AG04450 (cell line): ENCODE data around the gene KHNYN. TPM values are rescaled to one million over a fixed set of nuclear protein-coding genes. Genes with fewer than 3 reads are reported as not detected.

Experiments
- CTCF ChIA-PET: fragments of 300-600, 350-600 bp; formaldehyde crosslinking; extraction: SDS; loops from one replicate; lab custom pipeline; 2022; ENCODE audit warnings: antibody characterized with exemption, inconsistent platforms; lab: Charles Lee
- POLR2A ChIA-PET: fragments of 350-600 bp; formaldehyde crosslinking; extraction: SDS; loops from one replicate; lab custom pipeline; 2021; ENCODE audit warnings: antibody characterized with exemption, inconsistent platforms; lab: Yijun Ruan, JAX
- DNase-seq: peaks from one replicate; pipeline ENCODE4 v3.0.0-alpha.2; 2011; ENCODE audit warnings: low read depth, low spot score
- H3K27ac ChIP-seq: one replicate; pipeline ENCODE4 v1.5.1; 2012; ENCODE audit warnings: low read depth, low read length, control low read depth
- H3K27me3 ChIP-seq: one replicate; pipeline ENCODE4 v1.6.0; 2012; ENCODE audit warnings: low read length; ENCODE audit not compliant: control insufficient read depth, insufficient read depth
- H3K4me3 ChIP-seq: 2 replicates; pipeline ENCODE4 v1.5.1; 2011; ENCODE audit warnings: mild to moderate bottlenecking, low read depth, low read length, control low read depth
- H3K9me3 ChIP-seq: 2 replicates; pipeline ENCODE4 v1.5.1; 2012; ENCODE audit warnings: low read length; ENCODE audit not compliant: control insufficient read depth, insufficient read depth
- polyA plus RNA-seq: library from polyadenylated mRNA; depleted of rRNA; stranded (reverse); fragments of >200 nt; gene quantifications from 2 replicates; pipeline ENCODE4 v1.2.3, GENCODE V29; 2011
- TF ChIP-seq, protein P1 (sequence below): IDR thresholded peaks from 2 replicates; pipeline ENCODE4 v1.5.1; 2011; ENCODE audit warnings: low read depth, low read length, control low read depth, inconsistent platforms

The KHNYN gene
- polyA plus RNA-seq, 1 experiment = 16.8 TPM

- no peak overlapping the region for H3K4me3 ChIP-seq
- TF ChIP-seq, protein P1, sequence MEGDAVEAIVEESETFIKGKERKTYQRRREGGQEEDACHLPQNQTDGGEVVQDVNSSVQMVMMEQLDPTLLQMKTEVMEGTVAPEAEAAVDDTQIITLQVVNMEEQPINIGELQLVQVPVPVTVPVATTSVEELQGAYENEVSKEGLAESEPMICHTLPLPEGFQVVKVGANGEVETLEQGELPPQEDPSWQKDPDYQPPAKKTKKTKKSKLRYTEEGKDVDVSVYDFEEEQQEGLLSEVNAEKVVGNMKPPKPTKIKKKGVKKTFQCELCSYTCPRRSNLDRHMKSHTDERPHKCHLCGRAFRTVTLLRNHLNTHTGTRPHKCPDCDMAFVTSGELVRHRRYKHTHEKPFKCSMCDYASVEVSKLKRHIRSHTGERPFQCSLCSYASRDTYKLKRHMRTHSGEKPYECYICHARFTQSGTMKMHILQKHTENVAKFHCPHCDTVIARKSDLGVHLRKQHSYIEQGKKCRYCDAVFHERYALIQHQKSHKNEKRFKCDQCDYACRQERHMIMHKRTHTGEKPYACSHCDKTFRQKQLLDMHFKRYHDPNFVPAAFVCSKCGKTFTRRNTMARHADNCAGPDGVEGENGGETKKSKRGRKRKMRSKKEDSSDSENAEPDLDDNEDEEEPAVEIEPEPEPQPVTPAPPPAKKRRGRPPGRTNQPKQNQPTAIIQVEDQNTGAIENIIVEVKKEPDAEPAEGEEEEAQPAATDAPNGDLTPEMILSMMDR = peak; percentile 77
- no peak for DNase-seq
- ChIA-PET CTCF (interaction anchor here (0.8 to 6.7 kb wide), 9 partner anchors 9 to 79 kb away, joined by 3 to 49 read pairs (median 3); partner anchors contain the start of genes ADCY4 and NYNRIN), POLR2A (no interaction called here)
- no peaks in the 10 kb centered on the region; the same call in 1 of the 2 replicates for H3K9me3 ChIP-seq
- peaks cover 6% of the 10 kb centered on the region for H3K27me3 ChIP-seq
- no peak overlapping the region for H3K27ac ChIP-seq
Measured at GRCh38 chr14:24411443-24412389, 18.0 kb upstream of the KHNYN start.

DNA sequence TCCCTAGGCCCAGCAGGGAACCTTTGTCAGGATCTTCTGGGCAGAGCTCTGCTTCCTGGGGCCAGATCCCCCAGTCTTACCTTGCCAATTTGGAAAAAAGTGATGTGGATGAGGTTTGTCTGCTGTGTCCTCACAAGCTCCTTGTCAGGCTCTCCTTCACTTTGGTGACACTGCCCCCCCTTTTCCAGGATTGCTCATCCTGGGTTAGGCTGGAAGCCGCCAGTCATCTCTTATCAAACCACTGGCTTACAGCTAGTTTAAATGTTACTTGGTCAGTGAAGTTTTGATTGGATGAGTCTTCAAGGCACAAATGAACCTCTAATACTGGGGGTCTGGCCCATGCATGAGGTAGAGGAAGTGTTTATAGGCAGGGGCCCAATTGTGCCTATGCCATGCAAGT lies 15.7 kb upstream of the KHNYN start:
- DNase-seq = no peak
- TF ChIP-seq, protein P1 = no peak
- Histone ChIP-seq H3K27me3 (peaks cover 16% of the 10 kb centered on the region), H3K9me3 (no peaks in the 10 kb centered on the region; the same call in 1 of the 2 replicates), H3K27ac (no peak overlapping the region), H3K4me3 (no peak overlapping the region)
- POLR2A ChIA-PET = interaction anchor here (1.0 kb wide), 1 partner anchor 48 kb away, joined by 4 read pairs; no protein-coding TSS in a partner anchor
- CTCF ChIA-PET = interaction anchor here (1.0 to 6.7 kb wide), 9 partner anchors 10 to 85 kb away, joined by 4 to 49 read pairs (median 6); partner anchors contain the start of gene ADCY4

GRCh38 chr14:24414732-24415420 lies 14.9 kb upstream of the KHNYN start:
- TF ChIP-seq, protein P1 = no peak
- no peak for DNase-seq
- Histone ChIP-seq H3K9me3 (no peaks in the 10 kb centered on the region; the same call in 1 of the 2 replicates), H3K27me3 (peaks cover 21% of the 10 kb centered on the region), H3K27ac (no peak overlapping the region), H3K4me3 (no peak overlapping the region)
- ChIA-PET POLR2A (no interaction called here), CTCF (interaction anchor here (2.6 to 6.7 kb wide), 3 partner anchors 16 to 82 kb away, joined by 21 to 49 read pairs (median 38); partner anchors contain the start of gene ADCY4)

DNA sequence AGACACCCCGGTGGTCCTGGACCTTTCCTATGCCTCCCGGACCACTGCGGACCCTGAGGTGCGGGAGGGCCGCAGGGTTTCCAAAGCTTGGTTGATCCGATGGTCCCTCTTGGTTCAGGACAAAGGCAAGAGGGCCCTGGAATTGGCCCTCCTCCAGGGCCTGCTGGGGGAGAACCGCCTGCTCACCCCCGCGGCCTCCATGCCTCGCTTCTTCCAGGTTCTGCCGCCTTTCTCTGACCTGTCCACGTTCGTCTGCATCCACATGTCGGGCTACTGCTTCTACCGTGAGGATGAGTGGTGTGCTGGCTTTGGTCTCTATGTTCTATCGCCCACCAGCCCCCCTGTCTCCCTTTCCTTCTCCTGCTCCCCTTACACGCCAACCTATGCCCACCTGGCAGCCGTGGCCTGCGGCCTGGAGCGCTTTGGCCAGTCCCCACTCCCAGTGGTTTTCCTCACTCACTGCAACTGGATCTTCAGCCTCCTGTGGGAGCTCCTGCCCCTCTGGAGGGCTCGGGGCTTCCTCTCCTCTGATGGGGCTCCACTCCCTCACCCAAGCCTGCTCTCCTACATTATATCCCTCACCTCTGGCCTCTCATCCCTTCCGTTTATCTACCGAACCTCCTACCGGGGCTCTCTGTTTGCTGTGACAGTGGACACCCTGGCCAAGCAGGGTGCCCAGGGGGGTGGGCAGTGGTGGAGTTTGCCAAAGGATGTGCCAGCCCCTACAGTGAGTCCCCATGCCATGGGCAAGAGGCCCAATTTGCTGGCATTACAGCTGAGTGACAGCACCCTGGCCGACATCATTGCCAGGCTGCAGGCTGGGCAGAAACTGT lies 14.1 kb upstream of the KHNYN start:
- Histone ChIP-seq H3K27me3 (peaks cover 23% of the 10 kb centered on the region), H3K9me3 (no peaks in the 10 kb centered on the region; the same call in 1 of the 2 replicates), H3K27ac (no peak overlapping the region), H3K4me3 (no peak overlapping the region)
- ChIA-PET POLR2A (no interaction called here), CTCF (interaction anchor here (2.6 to 6.7 kb wide), 4 partner anchors 15 to 83 kb away, joined by 21 to 49 read pairs (median 40); partner anchors contain the start of genes ADCY4 and KHNYN)
- no peak for DNase-seq
- TF ChIP-seq, protein P1 = no peak
